GM12878 (cell line): Measurements from ENCODE around the gene TCF23.

Experiments used
- ATF3 ChIP-seq: IDR thresholded peaks from 2 replicates; pipeline ENCODE4 v1.6.1; 2011; ENCODE audit warnings: low read depth, mild to moderate bottlenecking, low read length, moderate library complexity, borderline replicate concordance; ENCODE audit errors: extremely low read depth
- BHLHE40 ChIP-seq, 2 experiments: fragments of 450-650 bp in 1 of 2; IDR thresholded peaks; 2 replicates each; pipeline ENCODE4 v1.6.1; 2011 to 2017; ENCODE audit warnings: low read depth in 2 of 2, borderline replicate concordance in 1 of 2, improper control_type of control experiment in 1 of 2, low read length in 1 of 2, mild to moderate bottlenecking in 1 of 2
- BMI1 ChIP-seq: fragments of 450-650 bp; IDR thresholded peaks from 2 replicates; pipeline ENCODE4 v1.6.1; 2016; ENCODE audit warnings: mild to moderate bottlenecking, moderate library complexity, borderline replicate concordance
- CEBPZ ChIP-seq: fragments of 150-350 bp; IDR thresholded peaks from 2 replicates; pipeline ENCODE4 v1.6.1; 2016; ENCODE audit warnings: low read depth, low read length
- CTCF ChIP-seq, 3 experiments: IDR thresholded peaks in 2 of 3; conservative IDR thresholded peaks in 1 of 3; 2 replicates each; pipeline ENCODE4 v1.5.1; 2011; ENCODE audit warnings: low read depth in 3 of 3, low read length in 3 of 3, mild to moderate bottlenecking in 3 of 3, control low read depth in 2 of 3, moderate library complexity in 2 of 3, inconsistent platforms in 1 of 3, mixed read lengths in 1 of 3; ENCODE audit not compliant: control insufficient read depth in 2 of 3, insufficient read depth in 1 of 3; ENCODE audit errors: extremely low read depth in 1 of 3
- EZH2 ChIP-seq: IDR thresholded peaks from 2 replicates; pipeline ENCODE4 v1.6.1; 2012; ENCODE audit warnings: low read depth, mild to moderate bottlenecking, control low read depth, inconsistent platforms, low read length, borderline replicate concordance; ENCODE audit not compliant: control insufficient read depth
- HDAC2 ChIP-seq: fragments of 200-600 bp; sonication (generic); IDR thresholded peaks from 2 replicates; pipeline ENCODE4 v1.6.1; 2017
- MXI1 ChIP-seq: fragments of 150-350 bp; IDR thresholded peaks from 2 replicates; pipeline ENCODE4 v1.6.1; 2011; ENCODE audit warnings: low read depth, mild to moderate bottlenecking, inconsistent platforms, low read length, improper control_type of control experiment
- NKRF ChIP-seq: fragments of 450-650 bp; conservative IDR thresholded peaks from 2 replicates; pipeline ENCODE4 v1.6.1; 2017; ENCODE audit warnings: mild to moderate bottlenecking, moderate library complexity
- POLR2A ChIP-seq: IDR thresholded peaks from 2 replicates; pipeline ENCODE4 v1.6.1; 2011; ENCODE audit warnings: low read depth, mild to moderate bottlenecking, low read length
- SP1 ChIP-seq: IDR thresholded peaks from one replicate; pipeline ENCODE4 v1.6.1; 2011; ENCODE audit warnings: low read depth, low read length
- SPI1 ChIP-seq: IDR thresholded peaks from 2 replicates; pipeline ENCODE4 v1.6.1; 2011; ENCODE audit warnings: low read depth, mild to moderate bottlenecking, low read length, moderate library complexity, borderline replicate concordance; ENCODE audit not compliant: insufficient read depth
- USF1 ChIP-seq: IDR thresholded peaks from 2 replicates; pipeline ENCODE4 v1.6.1; 2011; ENCODE audit warnings: borderline replicate concordance, low read depth, mild to moderate bottlenecking, moderate library complexity, mixed read lengths, low read length; ENCODE audit not compliant: insufficient read depth; ENCODE audit errors: extremely low read length
- ZZZ3 ChIP-seq: IDR thresholded peaks from 2 replicates; pipeline ENCODE4 v1.6.1; 2011; ENCODE audit warnings: low read depth; ENCODE audit not compliant: control insufficient read depth, insufficient read length

GRCh38 chr2:27199241-27199640, 50.4 kb downstream of the TCF23 start:
- TF ChIP-seq ATF3 (no peak), SPI1 (no peak), NKRF (no peak), USF1 (no peak), CTCF (IDR thresholded peaks at IDR 0.05 in 2 of 3, conservative IDR thresholded peaks at IDR 0.05 in 1 of 3; ENCODE audit: control insufficient read depth in 2 of 3, extremely low read depth in 1 of 3, insufficient read depth in 1 of 3, low read depth in 3 of 3, low read length in 3 of 3) (no peak), POLR2A (no peak), MXI1 (no peak), BMI1 (no peak), CEBPZ (no peak), SP1 (no peak), EZH2 (no peak), BHLHE40 (IDR thresholded peaks at IDR 0.05; ENCODE audit: borderline replicate concordance in 1 of 2, low read depth in 2 of 2, low read length in 1 of 2) (no peak), ZZZ3 (no peak), HDAC2 (no peak)
